ENCODE results near the gene TNFRSF12A.

TNFRSF12A gene

DNA sequence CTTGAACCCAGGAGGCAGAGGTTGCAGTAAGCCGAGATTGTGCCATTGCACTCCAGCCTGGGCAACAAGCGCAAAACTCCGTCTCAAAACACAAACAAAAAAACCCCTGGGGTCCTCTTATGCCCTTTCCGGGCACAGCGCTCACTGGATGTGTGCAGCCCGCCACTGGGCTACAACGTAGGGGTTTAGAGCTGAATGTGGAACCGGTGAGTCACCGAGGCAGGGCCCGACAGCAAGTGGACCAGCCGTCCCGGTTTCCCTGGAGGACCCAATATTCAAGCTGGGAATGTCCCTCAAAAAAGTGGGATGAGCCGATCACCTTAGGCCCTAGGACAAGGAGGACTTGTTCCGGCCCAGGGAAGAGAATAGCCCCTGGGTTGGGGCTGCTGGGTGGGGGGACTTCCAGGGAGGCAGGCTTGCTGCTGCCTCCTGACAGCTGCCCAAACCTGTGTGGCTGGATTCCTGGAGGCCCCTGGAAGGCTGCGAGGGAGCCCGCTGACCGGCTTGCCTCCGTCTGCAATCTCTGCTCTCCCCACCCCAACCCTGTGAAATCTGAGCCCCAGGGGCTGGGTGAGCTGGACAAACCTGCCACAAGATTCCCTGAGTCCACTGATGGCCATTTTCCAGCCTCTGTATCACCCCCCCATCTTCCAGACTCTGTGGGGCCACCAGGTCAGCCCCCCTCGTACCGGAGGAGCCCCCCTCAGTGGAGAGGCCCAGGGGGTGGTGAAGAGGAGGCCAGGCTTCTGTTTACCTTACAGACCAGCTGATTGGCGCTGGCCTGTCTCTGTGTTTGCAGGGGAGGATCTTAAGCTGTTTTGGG, 10.4 kb upstream of the TNFRSF12A start:
- H3K4me3 ChIP-seq (ENCODE audit: low read depth, low read length) = no peak overlapping the region
- no peak for DNase-seq (ENCODE audit: low read depth)
- TF ChIP-seq, protein P1, sequence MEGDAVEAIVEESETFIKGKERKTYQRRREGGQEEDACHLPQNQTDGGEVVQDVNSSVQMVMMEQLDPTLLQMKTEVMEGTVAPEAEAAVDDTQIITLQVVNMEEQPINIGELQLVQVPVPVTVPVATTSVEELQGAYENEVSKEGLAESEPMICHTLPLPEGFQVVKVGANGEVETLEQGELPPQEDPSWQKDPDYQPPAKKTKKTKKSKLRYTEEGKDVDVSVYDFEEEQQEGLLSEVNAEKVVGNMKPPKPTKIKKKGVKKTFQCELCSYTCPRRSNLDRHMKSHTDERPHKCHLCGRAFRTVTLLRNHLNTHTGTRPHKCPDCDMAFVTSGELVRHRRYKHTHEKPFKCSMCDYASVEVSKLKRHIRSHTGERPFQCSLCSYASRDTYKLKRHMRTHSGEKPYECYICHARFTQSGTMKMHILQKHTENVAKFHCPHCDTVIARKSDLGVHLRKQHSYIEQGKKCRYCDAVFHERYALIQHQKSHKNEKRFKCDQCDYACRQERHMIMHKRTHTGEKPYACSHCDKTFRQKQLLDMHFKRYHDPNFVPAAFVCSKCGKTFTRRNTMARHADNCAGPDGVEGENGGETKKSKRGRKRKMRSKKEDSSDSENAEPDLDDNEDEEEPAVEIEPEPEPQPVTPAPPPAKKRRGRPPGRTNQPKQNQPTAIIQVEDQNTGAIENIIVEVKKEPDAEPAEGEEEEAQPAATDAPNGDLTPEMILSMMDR (IDR thresholded peaks at IDR 0.05; ENCODE audit: low read depth, low read length, missing control alignments) = no peak

DNA sequence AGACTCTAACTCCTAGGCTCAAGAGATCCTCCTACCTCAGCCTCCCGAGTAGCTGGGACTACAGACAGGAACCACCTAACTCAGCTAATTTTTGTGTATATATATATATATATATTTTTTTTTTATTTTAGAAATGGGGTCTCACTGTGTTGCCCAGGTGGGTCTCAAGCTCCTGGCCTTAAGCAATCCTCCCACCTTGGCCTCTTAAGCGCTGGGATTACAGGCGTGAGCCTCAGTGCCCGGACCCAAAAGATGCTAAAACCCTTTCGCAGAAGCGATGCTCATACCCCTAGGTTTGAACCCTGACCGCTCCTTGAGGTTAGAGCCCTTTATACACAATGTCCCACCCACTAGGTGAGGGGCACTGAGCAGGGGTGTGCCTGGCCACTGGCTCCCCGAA, 9.7 kb upstream of the TNFRSF12A start:
- no peak for DNase-seq (ENCODE audit: low read depth)
- TF ChIP-seq, protein P1 (IDR thresholded peaks at IDR 0.05; ENCODE audit: low read depth, low read length, missing control alignments) = no peak
- no peak overlapping the region for H3K4me3 ChIP-seq (ENCODE audit: low read depth, low read length)

DNA sequence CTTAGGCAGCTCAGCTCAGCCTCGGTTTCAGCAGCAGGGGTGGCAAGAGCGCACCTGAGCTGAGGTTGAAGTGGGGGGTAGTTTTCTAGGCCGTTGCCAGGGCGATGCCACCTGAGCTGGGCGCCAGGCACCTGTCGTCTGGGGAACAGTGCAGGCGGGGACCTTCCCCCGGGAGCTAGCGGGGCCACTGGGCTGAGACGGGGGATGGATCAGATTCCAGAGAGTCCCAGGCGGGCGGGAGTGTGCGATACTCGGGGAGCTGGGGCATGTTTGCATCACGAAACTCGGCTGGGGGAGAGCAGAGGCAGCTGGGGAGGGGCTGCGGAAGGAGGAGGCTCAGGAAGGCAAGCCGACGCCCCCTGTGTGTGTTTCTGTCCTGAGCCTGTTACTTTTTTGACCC, 7.9 kb upstream of the TNFRSF12A start:
- DNase-seq (ENCODE audit: low read depth) = no peak
- H3K4me3 ChIP-seq (ENCODE audit: low read depth, low read length) = no peak overlapping the region

DNA sequence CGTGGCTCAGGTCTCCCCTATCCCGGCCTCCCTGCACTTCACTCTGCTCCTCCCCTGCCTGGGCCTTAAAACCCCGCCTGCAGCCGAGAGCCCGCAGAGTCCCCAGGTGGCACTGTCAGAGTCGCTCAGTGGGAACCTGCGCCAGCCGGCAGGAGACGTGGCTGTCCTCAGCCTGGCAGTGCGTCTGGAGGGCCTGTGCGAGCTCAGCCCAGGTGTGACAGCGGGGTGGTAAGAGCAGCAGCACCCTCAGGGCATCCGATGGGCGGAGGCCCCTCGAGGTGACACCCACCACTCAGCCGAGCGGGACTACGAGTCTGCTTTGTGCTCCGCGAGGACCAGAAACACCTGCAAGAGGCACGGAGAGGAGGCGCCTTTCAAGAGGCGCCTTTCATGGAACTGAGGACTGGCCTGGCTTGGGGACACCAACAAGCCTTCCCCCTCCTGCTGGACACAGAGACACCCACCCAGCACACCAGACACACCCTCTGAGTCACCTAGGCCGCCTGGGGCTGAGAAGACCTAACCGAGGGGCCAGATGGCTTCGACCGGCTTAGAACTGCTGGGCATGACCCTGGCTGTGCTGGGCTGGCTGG, 7.2 kb upstream of the TNFRSF12A start, which contains the start of gene CLDN9:
Gene CLDN9 (plus strand): TSS at position 96 of the 593 bp plus-strand sequence. CDS start 440 bp downstream, at position 536.
- TF ChIP-seq, protein P1 (IDR thresholded peaks at IDR 0.05; ENCODE audit: low read depth, low read length, missing control alignments) = no peak
- DNase-seq (ENCODE audit: low read depth) = no peak
- H3K4me3 ChIP-seq (ENCODE audit: low read depth, low read length) = no peak within 1 kb of the TSS

More for the DNA sequence above, 7.9 kb upstream of the TNFRSF12A start:
- TF ChIP-seq, protein P1 (IDR thresholded peaks at IDR 0.05; ENCODE audit: low read depth, low read length, missing control alignments) = no peak

DNA sequence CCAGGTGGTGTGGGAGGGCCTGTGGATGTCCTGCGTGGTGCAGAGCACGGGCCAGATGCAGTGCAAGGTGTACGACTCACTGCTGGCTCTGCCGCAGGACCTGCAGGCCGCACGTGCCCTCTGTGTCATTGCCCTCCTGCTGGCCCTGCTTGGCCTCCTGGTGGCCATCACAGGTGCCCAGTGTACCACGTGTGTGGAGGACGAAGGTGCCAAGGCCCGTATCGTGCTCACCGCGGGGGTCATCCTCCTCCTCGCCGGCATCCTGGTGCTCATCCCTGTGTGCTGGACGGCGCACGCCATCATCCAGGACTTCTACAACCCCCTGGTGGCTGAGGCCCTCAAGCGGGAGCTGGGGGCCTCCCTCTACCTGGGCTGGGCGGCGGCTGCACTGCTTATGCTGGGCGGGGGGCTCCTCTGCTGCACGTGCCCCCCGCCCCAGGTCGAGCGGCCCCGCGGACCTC, 6.6 kb upstream of the TNFRSF12A start:
- H3K4me3 ChIP-seq (ENCODE audit: low read depth, low read length) = no peak overlapping the region
- TF ChIP-seq, protein P1 (IDR thresholded peaks at IDR 0.05; ENCODE audit: low read depth, low read length, missing control alignments) = no peak
- DNase-seq (ENCODE audit: low read depth) = no peak

DNA sequence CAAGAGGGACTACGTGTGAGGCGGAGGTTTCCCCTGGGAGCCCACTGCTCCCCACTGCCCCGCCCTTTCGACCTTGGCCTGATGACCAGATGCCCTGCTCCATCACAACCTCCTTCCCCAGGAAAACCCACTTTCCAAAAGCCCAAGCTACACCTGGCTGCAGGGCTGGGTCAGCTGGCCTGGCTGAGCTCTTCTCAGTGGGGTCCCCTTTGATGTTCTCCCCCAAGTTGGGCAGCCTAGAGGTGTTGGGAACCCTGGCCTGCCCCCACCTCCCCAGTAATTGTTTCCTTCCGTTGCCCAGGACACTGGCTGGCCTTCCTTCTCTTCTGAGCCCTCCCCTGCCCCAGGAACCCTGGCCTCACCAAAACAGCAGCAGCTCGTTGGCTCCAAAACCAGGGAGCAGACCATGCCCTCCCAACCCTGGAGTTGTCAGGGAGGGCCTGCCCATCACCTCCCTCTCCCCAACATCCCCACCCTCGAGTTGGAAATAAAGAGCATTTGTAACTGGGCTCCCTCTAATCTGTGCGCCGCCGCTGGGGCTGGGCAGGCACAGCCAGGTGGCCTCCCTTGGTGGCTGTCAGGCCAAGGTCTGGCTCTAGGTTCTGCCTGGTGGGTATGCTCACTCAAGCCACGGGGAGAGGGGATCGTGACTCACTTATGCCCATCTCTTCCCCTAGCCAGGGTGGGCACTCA, 6.0 kb upstream of the TNFRSF12A start:
- no peak for DNase-seq (ENCODE audit: low read depth)
- no peak overlapping the region for H3K4me3 ChIP-seq (ENCODE audit: low read depth, low read length)
- TF ChIP-seq, protein P1 (IDR thresholded peaks at IDR 0.05; ENCODE audit: low read depth, low read length, missing control alignments) = no peak

Data from GM12864 (cell line).